GM23248 (cell line): ENCODE measurements around the gene WNT7B. TPM values are rescaled to one million over a fixed set of nuclear protein-coding genes. Genes with fewer than 3 reads are reported as not detected.

Experiments used
- DNase-seq: peaks from one replicate; pipeline ENCODE4 v3.0.0-alpha.2; 2015
- H2AFZ ChIP-seq: fragments of 200-600 bp; sonication (generic); 2 replicates; pipeline ENCODE4 v1.6.1; 2016; ENCODE audit warnings: antibody characterized with exemption
- H3F3A ChIP-seq: fragments of 200-600 bp; sonication (generic); 2 replicates; pipeline ENCODE4 v1.6.1; 2016; ENCODE audit warnings: mild to moderate bottlenecking, antibody characterized with exemption, mixed run types; ENCODE audit not compliant: insufficient read depth
- H3K27ac ChIP-seq: fragments of 200-600 bp; sonication (generic); 2 replicates; pipeline ENCODE4 v1.5.1; 2016; ENCODE audit warnings: mild to moderate bottlenecking
- H3K27me3 ChIP-seq: fragments of 200-600 bp; sonication (generic); replicated peaks from 2 replicates; pipeline ENCODE4 v1.6.1; 2016; ENCODE audit warnings: mild to moderate bottlenecking; ENCODE audit not compliant: insufficient read depth
- H3K36me3 ChIP-seq: fragments of 200-600 bp; sonication (generic); 2 replicates; pipeline ENCODE4 v1.6.1; 2016; ENCODE audit warnings: low read depth, mild to moderate bottlenecking
- H3K4me1 ChIP-seq: fragments of 200-600 bp; sonication (generic); 2 replicates; pipeline ENCODE4 v1.6.1; 2016; ENCODE audit warnings: mild to moderate bottlenecking; ENCODE audit not compliant: insufficient read depth
- H3K4me2 ChIP-seq: fragments of 200-600 bp; sonication (generic); one replicate; pipeline ENCODE4 v1.6.1; 2016; ENCODE audit warnings: mild to moderate bottlenecking; ENCODE audit not compliant: unreplicated experiment
- H3K4me3 ChIP-seq: fragments of 200-600 bp; sonication (generic); 2 replicates; pipeline ENCODE4 v1.5.1; 2016; ENCODE audit warnings: mild to moderate bottlenecking
- H3K79me2 ChIP-seq: fragments of 200-600 bp; sonication (generic); 2 replicates; pipeline ENCODE4 v1.6.1; 2016; ENCODE audit warnings: mild to moderate bottlenecking; ENCODE audit not compliant: insufficient read depth
- H3K9ac ChIP-seq: fragments of 200-600 bp; sonication (generic); 2 replicates; pipeline ENCODE4 v1.6.1; 2016; ENCODE audit warnings: mild to moderate bottlenecking
- H3K9me2 ChIP-seq: fragments of 200-600 bp; sonication (generic); 2 replicates; pipeline ENCODE4 v1.6.1; 2016; ENCODE audit warnings: mixed run types, mild to moderate bottlenecking, moderate library complexity; ENCODE audit not compliant: insufficient read depth
- H3K9me3 ChIP-seq: fragments of 200-600 bp; sonication (generic); one replicate; pipeline ENCODE4 v1.6.1; 2017; ENCODE audit warnings: low read depth
- H4K20me1 ChIP-seq: fragments of 200-600 bp; sonication (generic); 2 replicates; pipeline ENCODE4 v1.6.0; 2016; ENCODE audit not compliant: insufficient read depth
- EZH2 ChIP-seq: fragments of 200-600 bp; sonication (generic); IDR thresholded peaks from 2 replicates; pipeline ENCODE4 v1.6.1; 2018; ENCODE audit warnings: antibody characterized with exemption, mild to moderate bottlenecking; ENCODE audit not compliant: insufficient read depth, poor library complexity, severe bottlenecking
- EZH2phosphoT487 ChIP-seq: fragments of 200-600 bp; sonication (generic); IDR thresholded peaks from 2 replicates; pipeline ENCODE4 v1.6.1; 2018; ENCODE audit warnings: antibody characterized with exemption, moderate library complexity, mild to moderate bottlenecking, low read depth; ENCODE audit not compliant: insufficient read depth
- WGBS, 2 experiments: methylation state at CpG; one replicate each; pipeline ENCODE4 v1.1.6; 2015 to 2017; ENCODE audit warnings: low lambda C conversion rate in 2 of 2, low coverage in 1 of 2; ENCODE audit errors: missing lambda C conversion rate in 2 of 2; 5-methylcytosine and 5-hydroxymethylcytosine counted together
- in situ Hi-C: fragments of 300-500 bp; cut with MboI; formaldehyde crosslinking; loops from 2 replicates; pipeline ENCODE4 v1.15.0; 2020
- polyA plus RNA-seq: library from polyadenylated mRNA; unstranded; fragments of >200 nt; fragmentation: Nextera tagmentation; extraction: Ambion mirVana; gene quantifications from 2 replicates; pipeline ENCODE4 v1.2.1, GENCODE V29; 2016
- total RNA-seq: library from RNA; depleted of rRNA; stranded (reverse); fragments of >200 nt; shearing (Covaris generic); gene quantifications from 2 replicates; pipeline ENCODE4 v1.2.3, GENCODE V29; 2014; rRNA removed

The WNT7B gene
- total and polyA plus RNA-seq, 2 experiments from 2014 or later: not detected

- no peak for TF ChIP-seq EZH2
- no peak for TF ChIP-seq EZH2phosphoT487
- H3K9ac ChIP-seq: no peak overlapping the region
- peaks cover 44% of the 10 kb centered on the region for H3K27me3 ChIP-seq
- H3K79me2 ChIP-seq: no peaks in the 10 kb centered on the region
- in situ Hi-C loops: no loop called here
- H4K20me1 ChIP-seq: no peaks in the 10 kb centered on the region
- H3F3A ChIP-seq: no peaks in the 10 kb centered on the region
- WGBS, 2 experiments: 90 to 91% methylated on average over 3 of the region's 3 CpGs
- peaks cover 5% of the 10 kb centered on the region for H3K9me3 ChIP-seq
- no peaks in the 10 kb centered on the region for H3K36me3 ChIP-seq
- H3K4me2 ChIP-seq: no peak overlapping the region
- H3K9me2 ChIP-seq: no peaks in the 10 kb centered on the region
- no peak overlapping the region for H3K4me3 ChIP-seq
- DNase-seq: no peak
- H3K27ac ChIP-seq: no peak overlapping the region
- H3K4me1 ChIP-seq: no peaks in the 10 kb centered on the region
- no peak overlapping the region for H2AFZ ChIP-seq
Measured at GRCh38 chr22:45872659-45873263, 104.2 kb downstream of the WNT7B start.

DNA sequence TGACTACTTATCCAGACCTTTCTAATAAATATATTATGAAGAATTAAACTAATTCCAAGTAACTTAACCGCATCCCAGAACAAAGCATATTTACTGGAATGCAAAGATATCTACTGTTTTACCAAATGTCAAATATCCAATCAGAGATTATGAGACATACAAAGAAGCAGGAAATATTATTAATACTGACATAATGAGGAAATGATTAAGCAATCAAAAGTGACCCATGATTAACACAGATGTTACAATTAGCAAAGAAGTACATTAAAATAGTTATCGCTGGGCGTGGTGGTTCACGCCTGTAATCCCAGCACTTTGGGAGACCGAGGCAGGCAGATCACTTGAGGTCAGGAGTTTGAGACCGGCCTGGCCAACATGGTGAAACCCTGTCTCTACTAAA lies 105.2 kb downstream of the WNT7B start:
- in situ Hi-C loops: no loop called here
- no peaks in the 10 kb centered on the region for H3K36me3 ChIP-seq
- no peaks in the 10 kb centered on the region for H3F3A ChIP-seq
- peaks cover 40% of the 10 kb centered on the region for H3K27me3 ChIP-seq
- H3K9me3 ChIP-seq: peaks cover 5% of the 10 kb centered on the region
- no peaks in the 10 kb centered on the region for H4K20me1 ChIP-seq
- 86 to 87% methylated on average over 6 of the region's 6 CpGs for WGBS, 2 experiments
- no peak overlapping the region for H2AFZ ChIP-seq
- H3K4me1 ChIP-seq: no peaks in the 10 kb centered on the region; the same call in 1 of the 2 replicates
- no peak overlapping the region for H3K4me3 ChIP-seq
- H3K27ac ChIP-seq: no peak overlapping the region
- TF ChIP-seq EZH2phosphoT487 (no peak), EZH2 (no peak)
- H3K4me2 ChIP-seq: no peak overlapping the region
- no peak overlapping the region for H3K9ac ChIP-seq
- H3K79me2 ChIP-seq: no peaks in the 10 kb centered on the region
- no peak for DNase-seq
- no peaks in the 10 kb centered on the region for H3K9me2 ChIP-seq

Other genes starting within 250 kb of the WNT7B start
- 10.9 and 14.4 TPM in 2 replicates for gene PPARA, start 173.4 kb upstream of the WNT7B start, total RNA-seq
- gene PPARA, start 173.4 kb upstream of the WNT7B start, polyA plus RNA-seq: 8.4 and 8.7 TPM in 2 replicates